ENCODE results near the gene EIF4G2. TPM values are rescaled to one million over a fixed set of nuclear protein-coding genes. Genes with fewer than 3 reads are reported as not detected.
"Not testable (repeated sequence)": the region's sequence is repeated elsewhere in the genome, so short reads cannot be mapped to it uniquely, and the experiment has no call there.

EIF4G2 gene
- total RNA-seq, result 1,000 to 10,000 TPM in 1 of 2 donors, 100 to 1,000 TPM in 1; 885 to 1,062 TPM
- long read RNA-seq, donor 1, transcript EIF4G2-202 (21 exons, 3,346 nt), result minor isoform, 12 of 210 reads
- long read RNA-seq, donor 1, transcript EIF4G2-201 (22 exons, 3,978 nt), result major isoform, 130 of 210 reads
- long read RNA-seq, donor 1, partial matches to known transcripts, result 59 of 210 reads
- long read RNA-seq, donor 1, other reads (novel, unspliced or antisense), result 6 of 210 reads
- long read RNA-seq, donor 2, transcript EIF4G2-201 (22 exons, 3,978 nt), result major isoform, 13 of 120 reads
- long read RNA-seq, donor 2, partial matches to known transcripts, result 102 of 120 reads
- long read RNA-seq, donor 2, other reads (novel, unspliced or antisense), result 2 of 120 reads

DNA sequence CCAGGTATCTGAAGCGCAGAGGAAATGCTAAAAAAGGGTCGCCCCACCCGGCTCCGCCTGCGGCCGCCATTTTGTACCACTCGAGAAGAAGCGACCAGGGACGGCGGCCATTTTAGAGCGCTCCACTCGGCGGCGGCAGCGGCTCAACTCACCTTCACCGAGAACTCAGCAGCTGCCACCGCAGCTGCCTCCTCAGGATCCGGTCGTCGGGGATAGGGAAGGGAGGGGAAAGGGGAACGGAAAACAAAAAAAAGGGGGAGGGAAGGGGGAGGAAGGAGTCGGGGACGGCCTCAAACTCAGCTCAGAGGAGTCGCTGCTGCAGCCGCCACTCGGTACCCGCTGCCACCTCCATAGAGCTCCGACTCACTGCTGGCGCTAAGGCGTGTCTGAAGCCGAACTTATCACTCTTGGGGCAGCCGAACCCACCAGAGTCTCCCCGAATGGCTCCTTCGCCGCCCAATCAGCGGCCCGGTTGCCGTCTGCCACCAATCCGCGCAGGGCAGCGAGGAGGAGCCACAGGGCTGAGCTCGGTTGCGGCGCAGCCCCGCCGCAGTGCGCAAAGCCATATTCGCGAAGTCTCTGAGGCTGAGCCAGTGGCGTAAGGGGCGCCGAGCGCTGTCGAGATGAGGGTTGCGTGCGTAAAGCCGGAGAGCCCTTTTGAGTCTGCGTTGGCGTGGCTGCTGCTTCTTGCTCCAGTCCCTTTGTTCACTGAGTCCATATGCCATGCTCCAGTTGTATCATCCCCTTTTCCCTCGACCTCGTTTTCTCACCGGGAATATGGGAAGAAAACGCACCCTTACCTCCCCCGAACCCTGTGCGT, at the start of gene EIF4G2:
Gene EIF4G2 (minus strand): TSS at position 374 of the 820 bp plus-strand sequence.
- intact Hi-C loops (cut with DNase I), result loop anchor here in 1 of 2 donors (5.0 kb wide), 2 partner anchors 49 to 124 kb away; partner anchors contain the start of gene ZBED5
- peak; percentile 99 for DNase-seq (ENCODE audit: low spot score)

GRCh38 chr11:10857709-10858438, 49.1 kb upstream of the EIF4G2 start, which contains the start of gene ZBED5:
Gene ZBED5, minus strand, starts transcription at chr11:10858053. Its CDS starts 3,108 bp downstream, at chr11:10854945.
- intact Hi-C loops (cut with DNase I), result loop anchor here in 1 of 2 donors (5.0 kb wide), 2 partner anchors 44 to 51 kb away; partner anchors contain the start of gene EIF4G2
- DNase-seq (ENCODE audit: low spot score), result peak; percentile 99

DNA sequence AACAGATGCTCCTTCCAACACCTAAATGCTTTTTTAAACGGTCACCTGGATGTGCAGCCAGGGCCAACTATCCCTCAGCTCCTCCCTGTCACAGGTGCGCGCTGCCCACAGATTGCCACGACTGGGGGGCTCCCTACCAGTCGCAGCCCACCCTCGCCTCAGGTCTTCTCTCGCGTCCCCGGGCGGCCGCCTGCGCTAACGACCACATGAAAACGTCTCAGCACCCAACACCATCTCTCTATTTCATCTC, 48.7 kb upstream of the EIF4G2 start:
- intact Hi-C loops (cut with DNase I), result loop anchor here in 1 of 2 donors (5.0 kb wide), 2 partner anchors 45 to 50 kb away; partner anchors contain the start of gene EIF4G2
- DNase-seq (ENCODE audit: low spot score), result no peak

- intact Hi-C loops (cut with DNase I), result loop anchor here in 1 of 2 donors (5.0 kb wide), 2 partner anchors 45 to 50 kb away; partner anchors contain the start of gene EIF4G2
- DNase-seq (ENCODE audit: low spot score), result no peak
These were observed 48.1 kb upstream of the EIF4G2 start for GRCh38 chr11:10856689-10857458.

DNA sequence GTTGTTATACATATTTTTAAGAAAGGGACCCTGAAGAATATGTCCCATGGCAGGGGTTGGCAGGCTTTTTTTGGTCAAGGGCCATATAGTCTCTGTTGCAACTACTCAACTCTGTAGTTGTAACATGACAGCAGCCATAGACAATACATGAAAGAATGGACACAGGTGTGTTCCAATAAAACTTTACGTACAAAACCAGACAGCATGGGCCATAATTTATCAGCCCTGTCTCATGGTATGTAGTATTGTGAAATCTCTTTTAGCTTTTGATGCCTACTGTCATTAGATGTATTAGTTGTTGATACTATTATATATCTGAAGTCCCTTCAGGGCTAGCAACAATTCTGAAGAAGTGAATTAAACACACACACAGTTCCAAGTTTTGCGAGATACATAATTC, 46.6 kb upstream of the EIF4G2 start:
- no peak for DNase-seq (ENCODE audit: low spot score)

GRCh38 chr11:10847960-10848860, 39.5 kb upstream of the EIF4G2 start:
- intact Hi-C loops (cut with DNase I), result no loop called here
- no peak for DNase-seq (ENCODE audit: low spot score)

More for the DNA sequence above, 46.6 kb upstream of the EIF4G2 start:
- intact Hi-C loops (cut with DNase I), result loop anchor here in 1 of 2 donors (5.0 kb wide), 2 partner anchors 47 to 48 kb away; partner anchors contain the start of gene EIF4G2

- intact Hi-C loops (cut with DNase I), result no loop called here
- DNase-seq (ENCODE audit: low spot score), result no peak
These were observed 37.9 kb upstream of the EIF4G2 start for GRCh38 chr11:10846660-10847059.

DNA sequence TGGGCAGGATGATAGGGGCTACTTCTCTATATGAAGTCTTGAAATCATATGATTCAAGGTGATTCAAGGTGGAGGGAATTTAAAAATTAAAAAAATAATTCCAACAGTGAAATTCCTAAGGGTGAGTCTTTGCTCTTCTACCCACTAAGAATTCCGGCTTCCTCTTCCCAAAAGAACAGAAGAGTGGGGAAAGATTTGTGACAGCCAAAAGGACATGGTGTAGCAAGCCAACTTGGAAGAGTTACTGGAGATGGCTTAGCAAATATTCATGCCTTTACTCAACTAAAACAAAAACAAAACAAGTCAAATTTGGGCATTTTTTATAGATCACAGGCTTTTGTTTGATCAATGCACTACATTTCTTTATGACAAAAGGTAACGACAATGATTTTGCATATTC, 36.9 kb upstream of the EIF4G2 start:
- intact Hi-C loops (cut with DNase I), result no loop called here

GRCh38 chr11:10844796-10845195, 36.1 kb upstream of the EIF4G2 start:
- intact Hi-C loops (cut with DNase I), result loop anchor here in 1 of 2 donors (5.0 kb wide), 1 partner anchor 458 kb away; no protein-coding TSS in a partner anchor
- no peak for DNase-seq (ENCODE audit: low spot score)

More for the DNA sequence above, 36.9 kb upstream of the EIF4G2 start:
- no peak for DNase-seq (ENCODE audit: low spot score)

DNA sequence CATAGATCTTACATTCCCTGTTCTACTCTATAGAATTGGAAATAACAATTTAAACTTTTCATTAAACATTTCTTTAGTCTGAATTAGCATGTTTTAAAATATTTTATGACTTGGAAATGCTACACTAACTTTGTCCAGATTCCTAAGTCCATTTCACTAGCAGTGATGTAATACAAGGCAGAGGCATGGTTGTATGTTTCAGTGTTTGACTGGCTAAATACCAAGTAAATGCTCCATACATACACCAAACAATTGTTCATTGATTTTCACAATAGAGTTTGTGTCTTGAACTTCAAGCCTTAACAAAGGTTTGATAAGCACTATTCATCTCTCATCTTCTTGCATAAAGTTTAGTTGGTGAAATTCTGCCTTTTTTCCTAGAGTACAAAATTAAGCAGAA, 35.6 kb upstream of the EIF4G2 start:
- intact Hi-C loops (cut with DNase I), result loop anchor here in 1 of 2 donors (5.0 kb wide), 1 partner anchor 458 kb away; no protein-coding TSS in a partner anchor
- no peak for DNase-seq (ENCODE audit: low spot score)

- no peak for DNase-seq (ENCODE audit: low spot score)
- intact Hi-C loops (cut with DNase I), result no loop called here
These were observed 30.2 kb upstream of the EIF4G2 start for GRCh38 chr11:10838881-10839280.

GRCh38 chr11:10838083-10838482, 29.4 kb upstream of the EIF4G2 start:
- no peak for DNase-seq (ENCODE audit: low spot score)
- intact Hi-C loops (cut with DNase I), result no loop called here

GRCh38 chr11:10836884-10837283, 28.2 kb upstream of the EIF4G2 start:
- intact Hi-C loops (cut with DNase I); DNase-seq (ENCODE audit: low spot score): not testable (repeated sequence)

GRCh38 chr11:10829139-10829538, 20.4 kb upstream of the EIF4G2 start:
- intact Hi-C loops (cut with DNase I), result no loop called here
- no peak for DNase-seq (ENCODE audit: low spot score)

GRCh38 chr11:10828402-10828801, 19.7 kb upstream of the EIF4G2 start:
- intact Hi-C loops (cut with DNase I), result no loop called here
- no peak for DNase-seq (ENCODE audit: low spot score)

- intact Hi-C loops (cut with DNase I), result no loop called here
- no peak for DNase-seq (ENCODE audit: low spot score)
These were observed 16.2 kb upstream of the EIF4G2 start for GRCh38 chr11:10824888-10825287.

- no peak for DNase-seq (ENCODE audit: low spot score)
These were observed 14.4 kb upstream of the EIF4G2 start for GRCh38 chr11:10823152-10823579.

More at GRCh38 chr11:10823152-10823579, 14.4 kb upstream of the EIF4G2 start:
- intact Hi-C loops (cut with DNase I), result no loop called here

Data from posterior vena cava (tissue), 2 donors.